Measurements from ENCODE around the gene GOSR1. TPM values are rescaled to one million over a fixed set of nuclear protein-coding genes. Genes with fewer than 3 reads are reported as not detected.

GOSR1 gene
- total RNA-seq, 1 experiment from 2014 or later = 58.1 TPM

DNA sequence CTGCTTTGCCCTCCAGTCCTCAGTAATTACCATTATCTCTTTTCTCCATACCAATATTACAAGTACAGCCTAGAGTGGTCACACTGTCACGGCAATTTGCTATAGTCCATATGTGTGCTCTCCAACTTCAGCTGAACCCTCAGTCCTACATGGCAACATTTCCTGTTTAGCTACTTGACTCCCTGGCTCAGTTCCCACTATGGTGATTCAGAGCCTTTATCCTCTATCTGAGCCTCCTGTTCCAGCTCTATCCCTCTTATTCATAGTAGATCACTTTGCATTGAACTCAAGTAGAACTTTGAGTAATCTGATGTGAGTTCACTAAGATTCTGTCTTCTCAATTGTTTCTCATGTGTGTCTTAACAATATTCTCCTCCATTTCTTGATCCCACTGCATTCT lies 43.7 kb upstream of the GOSR1 start:
- Histone ChIP-seq H2AK5ac (ENCODE audit: insufficient read length, low read length) (no peak overlapping the region), H3K27me3 (ENCODE audit: insufficient read depth, low read length) (no peaks in the 10 kb centered on the region), H3K23ac (ENCODE audit: insufficient read length, low read depth, low read length) (no peak overlapping the region), H2BK5ac (ENCODE audit: insufficient read length, low read length) (no peak overlapping the region), H3T11ph (ENCODE audit: low read length) (no peak overlapping the region), H3K23me2 (ENCODE audit: insufficient read length, low read depth, low read length, poor library complexity, severe bottlenecking) (no peaks in the 10 kb centered on the region), H3K4me2 (ENCODE audit: insufficient read depth, insufficient read length, low read length) (no peak overlapping the region), H4K20me1 (ENCODE audit: control insufficient read depth, insufficient read depth, insufficient read length) (no peaks in the 10 kb centered on the region), H2AFZ (ENCODE audit: low read length) (no peak overlapping the region), H3K27ac (ENCODE audit: insufficient read length, low read depth, low read length) (no peak overlapping the region), H3K56ac (ENCODE audit: insufficient read length, low read depth, low read length) (no peak overlapping the region), H2BK20ac (ENCODE audit: low read depth, low read length, poor library complexity, severe bottlenecking) (no peak overlapping the region), H3K9me3 (ENCODE audit: control insufficient read depth, low read depth, low read length) (no peaks in the 10 kb centered on the region), H3K9ac (ENCODE audit: extremely low read depth, insufficient read length, low read length) (no peak overlapping the region), H2BK12ac (ENCODE audit: insufficient read length, low read depth, low read length) (no peak overlapping the region), H3K79me2 (ENCODE audit: insufficient read depth, low read length) (no peaks in the 10 kb centered on the region), H4K8ac (replicated peaks; ENCODE audit: insufficient read length, low read depth, low read length) (no peak overlapping the region), H3K18ac (ENCODE audit: insufficient read length, low read depth, low read length) (no peak overlapping the region), H2BK120ac (ENCODE audit: low read depth, low read length, poor library complexity, severe bottlenecking) (no peak overlapping the region), H3K4ac (ENCODE audit: low read depth, low read length) (no peak overlapping the region), H3K79me1 (ENCODE audit: insufficient read depth, low read depth, low read length, poor library complexity, severe bottlenecking) (no peaks in the 10 kb centered on the region), H3K4me1 (ENCODE audit: insufficient read depth, low read length) (no peaks in the 10 kb centered on the region), H4K91ac (ENCODE audit: insufficient read length, low read depth, low read length) (no peak overlapping the region), H4K5ac (ENCODE audit: insufficient read length, low read depth, low read length) (no peak overlapping the region), H2BK15ac (ENCODE audit: low read depth, low read length) (no peak overlapping the region), H3K14ac (ENCODE audit: insufficient read depth, low read length) (no peak overlapping the region)
- TF ChIP-seq, protein P1, sequence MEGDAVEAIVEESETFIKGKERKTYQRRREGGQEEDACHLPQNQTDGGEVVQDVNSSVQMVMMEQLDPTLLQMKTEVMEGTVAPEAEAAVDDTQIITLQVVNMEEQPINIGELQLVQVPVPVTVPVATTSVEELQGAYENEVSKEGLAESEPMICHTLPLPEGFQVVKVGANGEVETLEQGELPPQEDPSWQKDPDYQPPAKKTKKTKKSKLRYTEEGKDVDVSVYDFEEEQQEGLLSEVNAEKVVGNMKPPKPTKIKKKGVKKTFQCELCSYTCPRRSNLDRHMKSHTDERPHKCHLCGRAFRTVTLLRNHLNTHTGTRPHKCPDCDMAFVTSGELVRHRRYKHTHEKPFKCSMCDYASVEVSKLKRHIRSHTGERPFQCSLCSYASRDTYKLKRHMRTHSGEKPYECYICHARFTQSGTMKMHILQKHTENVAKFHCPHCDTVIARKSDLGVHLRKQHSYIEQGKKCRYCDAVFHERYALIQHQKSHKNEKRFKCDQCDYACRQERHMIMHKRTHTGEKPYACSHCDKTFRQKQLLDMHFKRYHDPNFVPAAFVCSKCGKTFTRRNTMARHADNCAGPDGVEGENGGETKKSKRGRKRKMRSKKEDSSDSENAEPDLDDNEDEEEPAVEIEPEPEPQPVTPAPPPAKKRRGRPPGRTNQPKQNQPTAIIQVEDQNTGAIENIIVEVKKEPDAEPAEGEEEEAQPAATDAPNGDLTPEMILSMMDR (conservative IDR thresholded peaks at IDR 0.05) = no peak
- Mint-ChIP-seq H3K4me3 (no peak overlapping the region), H3K9me3 (no peaks in the 10 kb centered on the region; a peak in 1 of 5 replicates), H3K36me3 (ENCODE audit: insufficient read depth in 1 of 3, low read depth in 3 of 3) (peaks cover 0 to 28% (median 17%) of the 10 kb centered on the region in 3 experiments; a peak in 4 of 7 replicates), H3K4me1 (no peaks in the 10 kb centered on the region), H3K27ac (no peak overlapping the region), H3K27me3 (ENCODE audit: low read depth) (no peaks in the 10 kb centered on the region)
- DNase-seq = no peak
- WGBS (ENCODE audit: extremely low coverage, insufficient read length, low lambda C conversion rate) = no CpG with 5 or more reads among the region's 1 CpG
